HG03025 (cell line): Measurements from ENCODE around the gene CIAO2A.
"Not testable (repeated sequence)": the region's sequence is repeated elsewhere in the genome, so short reads cannot be mapped to it uniquely, and the experiment has no call there.

Experiments used
- ATAC-seq: cut with Tn5 transposase; IDR thresholded peaks from one replicate; pipeline ENCODE4 v1.9.1; 2021; ENCODE audit warnings: mild to moderate bottlenecking, moderate library complexity; ENCODE audit not compliant: unreplicated experiment, low FRiP score

Gene CIAO2A

DNA sequence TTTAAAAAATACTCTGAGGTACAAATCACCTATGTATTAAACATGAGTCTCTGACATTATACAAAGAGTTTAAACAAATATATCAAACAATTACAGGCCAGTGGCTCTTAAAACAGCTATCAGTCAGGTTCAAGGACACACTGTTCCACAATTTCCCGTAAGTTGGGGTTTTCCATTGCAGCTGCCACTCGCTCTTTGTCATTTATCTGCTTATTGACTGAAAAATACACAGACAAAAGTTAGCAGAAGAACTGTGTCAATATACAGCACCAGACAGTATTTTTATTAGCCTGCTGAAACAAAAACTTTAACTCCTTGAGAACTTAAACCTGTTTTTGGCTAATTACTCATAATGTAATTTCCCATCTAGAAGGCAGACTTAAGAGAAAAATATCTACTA, 20.8 kb downstream of the CIAO2A start:
- no peak for ATAC-seq

DNA sequence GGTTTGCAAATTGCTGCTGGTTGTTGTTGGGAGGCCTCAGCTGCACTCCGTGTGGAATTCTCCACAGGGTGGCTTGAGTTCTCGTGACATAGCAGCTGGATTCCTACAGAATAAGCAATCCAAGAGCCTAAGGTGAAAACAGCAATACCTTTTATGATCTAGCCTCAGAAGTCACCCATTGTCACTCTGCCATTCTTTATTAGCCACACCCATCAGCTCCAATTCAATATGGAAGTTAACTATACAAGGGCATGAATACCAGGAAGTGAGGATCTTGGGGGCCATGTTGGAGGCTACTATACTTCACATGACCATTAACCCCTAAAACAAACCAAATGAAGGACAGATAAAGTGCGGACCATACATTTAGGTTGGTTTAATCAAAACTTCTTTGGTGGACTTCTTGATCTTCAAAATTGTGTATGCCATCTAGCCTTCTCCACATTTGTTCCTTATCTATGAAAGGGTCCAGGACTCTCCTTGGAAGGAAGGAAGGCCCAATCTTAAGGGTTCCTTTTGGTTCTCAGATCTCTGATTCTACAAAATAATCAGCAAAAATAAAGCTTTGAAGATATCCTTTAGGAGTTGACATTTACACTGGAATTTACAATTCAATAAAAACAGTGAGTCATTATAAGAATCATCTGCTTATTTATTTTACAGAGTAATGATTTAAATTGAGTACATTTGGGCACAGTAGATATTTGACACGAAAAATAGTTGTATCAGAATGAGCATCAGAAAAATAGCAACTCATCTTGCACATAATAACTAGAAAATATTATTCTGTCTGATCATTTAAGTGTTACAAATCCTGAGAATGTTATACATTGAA, 21.5 kb downstream of the CIAO2A start:
- ATAC-seq, result no peak

DNA sequence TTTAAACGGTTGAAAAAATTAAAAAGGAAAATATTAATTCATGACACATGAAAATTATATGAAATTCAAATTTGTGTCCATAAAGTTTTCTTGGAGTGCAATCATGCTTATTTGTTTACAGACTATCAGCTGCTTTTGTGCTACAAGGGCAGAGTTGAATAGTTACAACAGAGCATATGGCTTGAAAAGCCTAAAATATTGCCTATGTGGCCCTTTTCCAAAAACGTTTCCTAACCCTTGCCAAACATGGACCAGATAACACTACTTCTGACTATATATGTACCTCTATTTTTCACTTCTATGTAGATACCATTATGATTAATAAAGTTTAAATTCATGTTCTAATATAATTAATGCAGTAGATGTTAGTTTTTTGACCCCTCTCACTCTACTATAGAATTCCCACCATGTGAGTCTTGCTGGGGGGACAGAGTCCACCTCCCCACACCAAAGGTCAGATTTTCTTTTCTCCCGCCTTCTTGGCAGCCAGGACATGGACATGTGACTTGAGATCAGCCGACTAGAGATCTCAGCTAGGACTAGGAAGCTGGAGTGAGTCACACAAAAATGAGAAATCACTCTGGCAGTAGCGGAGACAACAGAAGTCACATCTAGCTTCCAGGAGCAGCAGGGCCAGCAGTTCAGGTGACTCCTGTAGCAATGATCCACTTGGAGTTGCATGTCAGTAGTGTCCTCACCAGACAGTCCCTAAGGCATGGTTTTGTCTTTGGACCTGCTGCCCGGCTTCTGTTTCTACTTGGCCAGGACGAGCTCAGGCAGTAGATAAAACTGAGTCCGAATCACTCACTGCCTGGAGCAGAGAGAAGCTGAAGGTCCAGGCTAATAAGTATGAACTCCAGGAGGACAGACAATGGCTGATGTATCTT, 22.4 kb downstream of the CIAO2A start:
- ATAC-seq, result no peak

DNA sequence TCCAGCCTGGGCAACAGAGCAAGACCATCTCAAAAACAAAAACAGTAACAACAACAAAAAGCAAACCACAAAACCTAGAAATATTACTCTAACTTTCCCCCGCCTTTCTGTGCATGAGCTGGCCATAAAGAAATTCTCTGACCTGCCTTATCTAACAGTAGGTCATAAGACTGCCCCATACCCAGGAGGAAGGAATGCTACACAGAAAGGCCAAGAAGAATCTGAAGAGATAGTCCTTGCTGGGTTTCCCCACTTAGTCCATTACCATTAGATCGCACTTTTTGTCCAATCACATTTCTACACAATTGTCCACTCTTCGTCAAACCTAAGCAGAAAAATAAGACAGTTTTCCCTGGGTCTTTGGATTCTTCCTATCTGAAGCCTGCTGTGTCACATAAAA, 23.5 kb downstream of the CIAO2A start:
- no peak for ATAC-seq

DNA sequence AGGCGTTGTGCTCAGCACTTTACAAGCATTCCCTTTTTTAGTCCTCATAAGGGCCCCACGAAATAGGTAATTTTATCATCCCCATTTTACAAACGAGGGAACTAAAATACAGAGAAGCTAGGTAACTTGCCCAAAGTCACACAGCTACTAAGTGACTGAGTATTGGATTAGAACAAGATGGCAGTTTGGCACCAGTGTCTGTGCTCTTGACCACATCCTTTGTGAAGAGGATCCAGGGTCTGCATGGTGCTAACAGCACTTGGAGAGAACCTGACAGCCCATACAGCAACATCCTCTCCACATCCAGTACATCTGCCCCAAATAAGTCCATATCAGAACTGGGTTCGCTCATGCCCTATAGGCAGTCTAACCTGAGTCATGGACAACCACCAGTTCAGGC, 25.5 kb downstream of the CIAO2A start:
- no peak for ATAC-seq

DNA sequence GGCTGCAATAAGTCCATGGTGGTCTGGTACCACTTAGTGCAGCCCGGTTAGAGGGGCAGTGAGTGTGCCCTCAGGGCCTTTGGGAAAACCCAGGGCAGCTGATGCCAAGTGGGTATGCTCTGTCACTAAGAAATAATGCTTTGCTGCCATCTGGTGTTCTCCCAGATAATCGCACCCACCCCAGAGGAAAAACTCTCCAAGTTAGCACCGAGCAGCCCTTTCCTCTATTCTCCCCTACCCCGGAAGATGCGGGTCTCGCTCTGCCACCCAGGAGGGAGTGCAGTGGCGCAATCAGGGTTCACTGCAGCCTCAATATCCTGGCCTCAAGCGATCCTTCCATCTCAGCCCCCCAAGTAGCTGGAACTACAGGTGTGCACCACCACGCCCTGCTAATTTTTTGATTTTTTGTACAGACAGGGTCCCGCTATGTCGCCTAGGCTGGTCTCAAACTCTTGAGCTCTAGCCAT, 26.0 kb downstream of the CIAO2A start:
- no peak for ATAC-seq

DNA sequence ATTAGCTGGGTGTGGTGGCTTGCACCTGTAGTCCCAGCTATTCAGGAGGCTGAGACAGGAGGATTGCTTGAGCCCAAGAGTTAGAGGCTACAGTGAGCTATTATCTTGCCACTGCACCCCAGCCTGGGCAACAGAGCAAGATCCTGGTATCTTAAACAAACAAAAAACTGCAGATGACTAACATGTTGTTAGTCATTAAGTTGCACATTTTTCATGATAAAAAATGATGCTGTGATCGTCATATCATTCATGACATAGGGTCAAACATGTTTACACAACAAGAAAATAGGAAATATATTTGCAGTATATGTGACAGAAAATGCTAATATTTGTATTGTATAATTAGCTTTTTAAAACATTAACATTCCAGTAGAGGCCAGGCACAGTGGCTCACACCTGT, 27.2 kb downstream of the CIAO2A start:
- ATAC-seq, result no peak

DNA sequence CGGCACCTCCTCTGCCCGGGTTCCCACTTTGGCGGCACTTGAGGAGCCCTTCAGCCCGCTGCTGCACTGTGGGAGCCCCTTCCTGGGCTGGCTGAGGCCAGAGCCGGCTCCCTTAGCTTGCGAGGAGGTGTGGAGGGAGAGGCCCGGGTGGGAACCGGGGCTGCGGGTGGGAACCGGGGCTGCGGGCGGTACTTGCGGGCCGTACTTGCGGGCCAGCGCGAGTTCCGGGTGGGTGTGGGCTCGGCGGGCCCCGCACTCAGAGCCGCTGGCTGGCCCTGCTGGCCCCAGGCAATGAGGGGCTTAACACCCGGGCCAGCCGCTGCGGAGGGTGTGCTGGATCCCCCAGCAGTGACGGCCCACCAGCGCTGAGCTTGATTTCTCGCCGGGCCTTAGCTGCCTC, 32.9 kb downstream of the CIAO2A start:
- ATAC-seq, result no peak

DNA sequence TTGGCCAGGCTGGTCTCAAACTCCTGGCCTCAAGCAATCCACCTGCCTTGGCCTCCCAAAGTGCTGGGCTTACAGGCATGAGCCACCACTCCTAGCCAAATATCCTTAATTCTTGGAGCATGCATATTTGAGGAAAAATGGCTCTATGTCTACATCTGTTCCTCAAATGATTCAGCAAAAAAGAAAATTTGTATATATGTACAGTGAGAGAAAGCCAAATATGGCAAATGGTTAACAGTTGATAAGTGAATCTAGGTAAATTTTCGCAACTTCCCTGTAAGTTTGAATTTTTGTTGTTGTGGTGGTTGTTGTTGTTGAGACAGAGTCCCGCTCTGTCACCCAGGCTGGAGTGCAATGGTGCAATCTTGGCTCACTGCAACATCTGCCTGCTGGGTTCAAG, 34.5 kb downstream of the CIAO2A start:
- not testable (repeated sequence) for ATAC-seq

DNA sequence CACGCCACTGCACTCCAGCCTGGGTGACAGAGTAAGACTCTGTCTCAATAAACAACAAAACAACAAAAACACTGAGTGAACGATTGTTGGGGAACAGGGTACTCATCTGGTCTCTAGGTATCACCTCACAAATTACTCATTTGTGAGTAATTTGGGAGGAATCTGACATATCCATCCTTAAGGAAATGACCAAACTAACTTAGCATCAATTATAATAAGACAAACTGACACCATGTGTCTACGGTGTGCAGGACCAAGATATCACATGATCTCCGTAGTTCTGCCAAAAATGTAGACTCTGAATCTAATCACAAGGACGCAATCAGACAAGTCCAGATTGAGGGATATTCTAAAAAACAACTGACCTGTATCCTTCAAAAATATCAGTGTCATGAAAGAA, 35.4 kb downstream of the CIAO2A start:
- no peak for ATAC-seq

DNA sequence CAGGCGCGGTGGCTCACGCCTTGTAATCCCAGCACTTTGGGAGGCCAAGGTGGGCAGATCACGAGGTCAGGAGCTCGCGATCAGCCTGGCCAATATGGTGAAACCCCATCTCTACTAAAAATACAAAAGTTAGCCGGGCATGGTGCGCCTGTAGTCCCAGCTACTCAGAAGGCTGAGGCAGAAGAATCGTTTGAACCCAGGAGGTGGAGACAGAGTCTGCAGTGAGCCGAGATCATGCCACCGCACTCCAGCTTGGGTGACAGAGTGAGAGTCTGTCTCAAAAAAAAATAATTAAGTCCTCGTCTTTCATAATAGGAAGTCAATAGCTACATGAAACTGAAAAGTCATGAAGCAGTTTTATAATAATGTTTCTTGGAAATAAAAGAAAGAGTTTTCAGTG, 40.0 kb downstream of the CIAO2A start:
- ATAC-seq, result not testable (repeated sequence)

DNA sequence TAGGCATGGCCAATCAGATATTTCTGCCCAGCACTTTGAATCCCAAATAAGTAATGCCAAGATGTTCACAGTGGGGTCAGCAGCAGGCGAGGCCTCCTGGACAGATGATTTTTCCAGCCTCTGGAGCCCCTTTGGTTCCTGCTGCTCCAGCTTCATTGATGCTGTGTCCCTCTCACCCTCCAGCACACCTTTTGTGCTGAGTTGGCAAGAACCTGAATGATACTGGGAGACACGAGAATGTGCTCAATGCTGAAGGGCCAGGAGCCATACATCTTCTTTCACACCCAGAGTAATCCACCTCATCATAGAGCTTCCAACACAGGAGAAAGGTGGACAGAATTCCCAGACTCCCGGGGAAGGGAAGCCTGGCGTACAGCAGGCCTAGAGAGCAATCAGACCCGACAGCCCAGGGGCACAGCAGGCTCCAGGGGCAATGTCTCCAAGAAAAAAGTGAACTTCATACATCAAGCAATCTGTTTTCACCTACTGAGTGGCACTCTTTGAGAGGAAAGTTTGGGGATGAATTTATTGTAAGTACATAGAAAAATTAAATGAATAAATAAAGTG, 40.6 kb downstream of the CIAO2A start:
- no peak for ATAC-seq

DNA sequence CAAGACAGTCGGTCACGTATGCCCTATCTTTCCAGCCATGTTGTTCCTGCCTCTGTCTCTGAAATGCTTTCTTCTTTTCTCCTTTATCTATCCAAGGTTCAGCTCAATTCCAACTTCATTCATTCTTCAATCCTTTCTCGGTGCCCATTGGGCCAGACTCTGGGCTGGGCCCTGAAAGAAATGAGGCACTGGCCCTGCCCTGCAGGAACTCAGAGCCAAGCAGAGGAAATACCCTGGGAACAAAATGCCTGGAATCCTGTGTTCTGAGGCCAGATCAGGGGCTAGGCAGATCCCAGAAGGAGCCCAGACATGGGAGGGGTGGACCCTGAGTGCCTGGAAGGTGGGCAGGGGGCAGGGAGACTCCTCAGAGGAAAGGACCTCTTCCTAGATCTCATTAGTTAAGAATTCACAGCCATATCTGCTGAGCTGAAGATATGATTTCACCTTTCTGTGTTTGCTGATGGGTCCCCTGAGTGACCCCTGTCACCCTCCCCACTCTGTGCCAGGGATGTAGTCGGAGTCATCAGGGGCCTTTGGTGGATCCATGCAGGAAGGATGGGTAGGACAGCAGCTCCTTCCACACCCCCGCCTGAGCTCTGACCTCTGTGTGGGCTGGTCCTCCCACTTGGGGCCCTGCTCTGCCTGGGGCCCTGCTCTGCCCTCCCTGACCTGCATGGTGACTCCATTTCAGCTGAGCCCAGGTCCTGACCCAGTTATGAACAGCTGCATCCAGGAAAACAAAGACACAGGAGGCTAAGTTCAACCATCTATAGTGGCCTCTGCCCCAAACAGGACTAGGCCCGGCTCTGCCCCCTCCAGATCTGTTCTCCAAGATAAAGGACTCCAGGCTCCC, 42.0 kb downstream of the CIAO2A start:
- ATAC-seq, result no peak

DNA sequence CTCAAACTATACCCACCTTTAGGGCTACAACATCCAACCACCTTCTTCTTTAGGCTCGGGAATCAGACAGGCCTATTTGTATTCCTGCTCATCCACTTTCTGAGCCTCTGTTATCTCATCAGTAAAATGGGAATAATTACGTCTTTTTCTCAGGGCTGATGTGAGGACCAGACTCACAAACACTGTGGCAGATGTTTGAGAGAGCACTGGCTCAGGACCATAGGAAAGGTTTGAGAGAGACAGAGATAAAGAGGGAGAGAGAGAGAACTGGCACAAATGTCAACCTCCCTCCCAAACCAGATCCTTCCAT, 42.6 kb downstream of the CIAO2A start:
- ATAC-seq, result no peak

DNA sequence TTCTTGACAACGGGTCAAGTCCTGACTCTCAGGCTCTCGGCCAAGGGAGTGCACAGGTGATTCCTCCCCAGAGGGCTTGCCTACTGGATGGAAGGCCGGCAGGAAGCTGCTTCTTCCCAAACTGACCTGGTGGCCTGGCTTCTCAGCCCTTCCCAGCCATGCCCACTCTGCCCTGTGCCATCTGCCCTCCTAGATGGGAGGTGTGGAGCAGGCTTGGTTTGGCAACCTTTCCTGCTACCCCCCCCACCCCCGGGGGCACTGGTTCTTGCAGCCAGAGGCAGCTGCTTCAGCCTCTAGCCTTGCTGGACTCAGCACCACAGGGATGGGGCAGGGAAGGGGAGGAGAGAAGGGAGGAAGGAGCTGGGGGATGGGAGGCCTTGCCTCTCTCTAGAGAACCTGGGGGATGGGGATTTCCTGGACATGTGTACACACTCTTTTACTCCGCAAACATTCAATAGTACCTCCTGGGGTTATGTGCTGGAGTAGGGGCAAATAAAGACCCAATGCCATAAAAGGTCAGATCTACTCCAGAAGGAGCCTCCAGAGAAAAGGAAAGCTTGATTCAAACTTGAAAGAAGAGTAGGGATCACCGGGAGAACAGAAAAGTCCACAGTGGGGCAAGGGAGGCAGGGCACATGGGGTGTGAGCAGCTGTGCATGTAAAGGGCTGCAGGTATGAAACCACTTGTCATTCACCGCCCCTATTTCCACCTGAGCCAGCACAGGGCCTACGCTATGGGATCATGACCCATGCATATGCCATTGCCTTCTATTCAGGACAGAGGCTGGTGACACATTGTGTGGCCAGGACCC, 43.2 kb downstream of the CIAO2A start:
- ATAC-seq, result no peak

DNA sequence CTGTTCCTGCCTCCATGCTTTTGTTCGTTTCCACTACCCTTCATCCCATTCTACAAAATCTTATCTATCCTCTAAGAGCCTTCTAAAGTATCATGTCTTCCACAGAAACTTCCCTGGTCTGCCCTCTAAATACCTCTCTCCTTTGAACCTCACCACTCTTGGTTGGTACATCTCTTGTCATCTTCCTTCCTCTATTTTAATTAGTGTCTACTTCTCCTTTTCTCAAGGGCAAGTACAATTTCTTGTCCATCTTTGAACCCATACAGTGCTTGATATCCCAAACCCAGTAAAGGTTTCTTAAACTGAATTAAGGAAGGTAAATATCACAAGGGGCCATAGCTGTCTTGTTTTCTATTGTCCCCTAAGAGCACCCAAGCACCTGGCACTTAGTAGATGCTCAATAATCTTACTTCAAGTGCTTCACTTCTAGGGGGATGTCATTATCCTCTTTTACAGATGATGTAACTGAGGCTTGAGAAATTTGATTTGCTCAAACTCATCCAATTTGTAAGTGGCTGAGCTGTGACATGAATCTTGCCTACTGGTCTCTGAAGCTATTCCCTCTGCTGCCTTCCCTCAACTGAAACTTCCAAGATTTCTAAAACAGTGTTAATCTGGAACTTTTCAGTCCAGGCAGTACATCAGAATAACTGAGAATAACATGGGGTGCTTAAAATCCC, 44.7 kb downstream of the CIAO2A start:
- ATAC-seq, result no peak

DNA sequence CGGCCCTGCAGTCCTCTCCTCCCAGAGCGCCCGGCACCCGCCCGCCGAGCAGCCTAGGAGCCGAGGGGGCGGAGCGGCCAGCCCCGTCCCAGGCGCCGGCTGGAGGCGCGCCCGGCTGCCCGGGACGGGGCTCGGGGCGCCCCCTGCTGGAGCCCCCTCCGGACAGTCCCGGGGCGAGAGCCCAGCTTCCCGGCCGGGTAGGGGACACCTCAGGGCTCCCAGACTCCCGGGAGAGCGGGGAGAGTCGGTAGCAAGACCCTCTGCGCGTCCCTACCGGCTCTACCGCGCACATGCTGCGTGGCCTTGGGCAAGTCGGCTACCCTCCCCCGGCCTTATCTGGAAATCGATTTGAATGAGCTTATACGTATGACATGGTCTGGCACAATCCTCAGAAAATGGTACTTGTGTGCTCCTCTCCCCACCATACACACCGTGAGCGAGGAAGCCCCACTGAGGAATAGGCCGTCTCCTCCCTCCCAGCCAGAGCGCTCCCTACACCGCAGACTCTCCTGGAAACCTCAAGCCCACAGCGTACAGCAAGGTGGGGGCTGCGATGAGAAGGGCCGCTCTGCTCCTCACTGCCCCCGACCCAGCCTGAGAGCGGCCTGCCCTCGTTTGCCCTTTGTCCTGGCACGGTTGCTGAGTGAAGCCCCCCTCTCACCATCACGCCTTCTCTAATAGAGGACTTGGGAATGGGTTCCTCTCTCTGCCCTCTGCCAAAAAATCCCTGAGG, 47.1 kb downstream of the CIAO2A start, which contains the start of gene DAPK2:
Gene DAPK2, minus strand, starts transcription at position 65 of the 733 bp plus-strand sequence. CDS start 6,224 bp downstream, outside the sequence.
- no peak for ATAC-seq

DNA sequence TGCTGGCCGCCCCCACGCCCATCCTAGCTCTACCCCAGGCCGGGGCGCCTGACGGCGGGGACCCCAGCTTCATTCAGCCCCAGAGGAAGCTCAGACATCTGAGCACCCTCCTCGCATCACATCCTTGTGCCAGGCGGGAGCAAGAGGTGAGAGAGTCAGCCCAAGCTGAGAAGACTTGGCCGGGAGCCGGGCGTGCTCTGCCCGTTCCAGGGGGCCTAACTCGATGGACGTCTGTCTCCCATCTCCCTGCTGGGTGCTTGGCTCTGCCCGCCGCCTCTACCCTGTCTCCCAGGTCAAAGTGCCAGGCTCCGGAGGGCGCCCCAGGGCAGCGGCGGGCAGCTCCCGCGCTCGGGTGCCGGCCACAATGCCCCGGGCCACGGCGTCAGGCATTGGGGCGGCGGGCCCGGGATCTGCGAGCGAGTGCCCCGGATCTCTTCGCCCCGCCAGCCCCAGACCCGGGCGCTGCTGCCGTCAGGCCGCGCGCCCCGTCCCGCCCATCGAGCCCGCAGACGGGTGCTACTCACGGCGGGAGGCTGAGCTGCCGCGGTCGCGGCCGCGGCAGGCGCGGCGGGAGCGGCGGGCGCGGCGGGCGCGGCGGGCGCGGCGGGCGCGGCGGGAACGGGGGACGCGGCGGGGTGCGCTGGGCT, 47.7 kb downstream of the CIAO2A start:
- ATAC-seq, result no peak
